HL-60 (cell line): ENCODE measurements around the gene DACH2.

Experiments used
- DNase-seq, 2 experiments: peaks; one replicate each; pipeline ENCODE4 v3.0.0-alpha.2; 2010 to 2020; ENCODE audit warnings: low read depth in 1 of 2, low spot score in 1 of 2
- H3K27ac ChIP-seq: fragments of 250-450 bp; sonication (Bioruptor Pico); replicated peaks from 2 replicates; pipeline ENCODE4 v1.5.1; 2020; ENCODE audit warnings: mild to moderate bottlenecking, moderate library complexity
- H3K27me3 ChIP-seq: fragments of 250-450 bp; sonication (Bioruptor Pico); 2 replicates; pipeline ENCODE4 v1.5.1; 2021; ENCODE audit warnings: mild to moderate bottlenecking, moderate library complexity; ENCODE audit not compliant: insufficient read depth, poor library complexity, severe bottlenecking
- H3K4me3 ChIP-seq: replicated peaks from 2 replicates; pipeline ENCODE4 v1.5.1; 2011; ENCODE audit warnings: mild to moderate bottlenecking, control low read depth, low read length; ENCODE audit not compliant: insufficient read depth
- GABPA ChIP-seq: IDR thresholded peaks from 2 replicates; pipeline ENCODE4 v1.6.1; 2012; ENCODE audit warnings: low read depth
- POLR2AphosphoS5 ChIP-seq: IDR thresholded peaks from 2 replicates; pipeline ENCODE4 v1.6.1; 2012; ENCODE audit warnings: low read depth
- SPI1 ChIP-seq: IDR thresholded peaks from 2 replicates; pipeline ENCODE4 v1.6.1; 2012; ENCODE audit warnings: low read depth, mild to moderate bottlenecking, borderline replicate concordance
- TF ChIP-seq, protein P1 (sequence below): IDR thresholded peaks from 2 replicates; pipeline ENCODE4 v1.6.1; 2012; ENCODE audit warnings: low read depth; ENCODE audit not compliant: insufficient replicate concordance
- TF ChIP-seq, protein P2 (sequence below): IDR thresholded peaks from one replicate; pipeline ENCODE4 v1.5.1; 2011; ENCODE audit warnings: low read length, control low read depth, inconsistent platforms; ENCODE audit not compliant: insufficient read depth

The DACH2 gene

DNA sequence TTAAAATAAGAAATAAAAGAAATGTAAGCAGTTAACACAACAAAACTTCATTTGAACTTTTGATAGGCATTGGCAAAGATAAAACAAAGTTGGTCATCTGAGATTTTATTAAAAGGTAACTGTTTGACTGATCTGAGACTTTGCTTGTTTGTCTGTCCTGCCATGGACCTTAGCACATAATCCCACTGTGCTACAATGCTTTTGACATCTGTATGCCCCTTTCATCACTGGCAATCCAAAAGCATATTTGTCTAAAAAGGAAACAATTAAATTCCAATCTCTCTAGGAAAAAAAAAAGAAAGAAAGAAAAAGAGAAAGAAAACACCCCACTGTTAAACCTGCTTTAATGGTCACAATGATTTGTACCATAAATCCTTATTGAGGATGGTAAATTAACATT, 231.0 kb downstream of the DACH2 start:
- H3K27me3 ChIP-seq, result no peaks in the 10 kb centered on the region
- H3K27ac ChIP-seq, result no peak overlapping the region
- no peak overlapping the region for H3K4me3 ChIP-seq
- TF ChIP-seq GABPA, result no peak
- TF ChIP-seq, protein P1, sequence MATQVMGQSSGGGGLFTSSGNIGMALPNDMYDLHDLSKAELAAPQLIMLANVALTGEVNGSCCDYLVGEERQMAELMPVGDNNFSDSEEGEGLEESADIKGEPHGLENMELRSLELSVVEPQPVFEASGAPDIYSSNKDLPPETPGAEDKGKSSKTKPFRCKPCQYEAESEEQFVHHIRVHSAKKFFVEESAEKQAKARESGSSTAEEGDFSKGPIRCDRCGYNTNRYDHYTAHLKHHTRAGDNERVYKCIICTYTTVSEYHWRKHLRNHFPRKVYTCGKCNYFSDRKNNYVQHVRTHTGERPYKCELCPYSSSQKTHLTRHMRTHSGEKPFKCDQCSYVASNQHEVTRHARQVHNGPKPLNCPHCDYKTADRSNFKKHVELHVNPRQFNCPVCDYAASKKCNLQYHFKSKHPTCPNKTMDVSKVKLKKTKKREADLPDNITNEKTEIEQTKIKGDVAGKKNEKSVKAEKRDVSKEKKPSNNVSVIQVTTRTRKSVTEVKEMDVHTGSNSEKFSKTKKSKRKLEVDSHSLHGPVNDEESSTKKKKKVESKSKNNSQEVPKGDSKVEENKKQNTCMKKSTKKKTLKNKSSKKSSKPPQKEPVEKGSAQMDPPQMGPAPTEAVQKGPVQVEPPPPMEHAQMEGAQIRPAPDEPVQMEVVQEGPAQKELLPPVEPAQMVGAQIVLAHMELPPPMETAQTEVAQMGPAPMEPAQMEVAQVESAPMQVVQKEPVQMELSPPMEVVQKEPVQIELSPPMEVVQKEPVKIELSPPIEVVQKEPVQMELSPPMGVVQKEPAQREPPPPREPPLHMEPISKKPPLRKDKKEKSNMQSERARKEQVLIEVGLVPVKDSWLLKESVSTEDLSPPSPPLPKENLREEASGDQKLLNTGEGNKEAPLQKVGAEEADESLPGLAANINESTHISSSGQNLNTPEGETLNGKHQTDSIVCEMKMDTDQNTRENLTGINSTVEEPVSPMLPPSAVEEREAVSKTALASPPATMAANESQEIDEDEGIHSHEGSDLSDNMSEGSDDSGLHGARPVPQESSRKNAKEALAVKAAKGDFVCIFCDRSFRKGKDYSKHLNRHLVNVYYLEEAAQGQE, result no peak
- no peak for TF ChIP-seq SPI1
- TF ChIP-seq POLR2AphosphoS5, result no peak
- TF ChIP-seq, protein P2, sequence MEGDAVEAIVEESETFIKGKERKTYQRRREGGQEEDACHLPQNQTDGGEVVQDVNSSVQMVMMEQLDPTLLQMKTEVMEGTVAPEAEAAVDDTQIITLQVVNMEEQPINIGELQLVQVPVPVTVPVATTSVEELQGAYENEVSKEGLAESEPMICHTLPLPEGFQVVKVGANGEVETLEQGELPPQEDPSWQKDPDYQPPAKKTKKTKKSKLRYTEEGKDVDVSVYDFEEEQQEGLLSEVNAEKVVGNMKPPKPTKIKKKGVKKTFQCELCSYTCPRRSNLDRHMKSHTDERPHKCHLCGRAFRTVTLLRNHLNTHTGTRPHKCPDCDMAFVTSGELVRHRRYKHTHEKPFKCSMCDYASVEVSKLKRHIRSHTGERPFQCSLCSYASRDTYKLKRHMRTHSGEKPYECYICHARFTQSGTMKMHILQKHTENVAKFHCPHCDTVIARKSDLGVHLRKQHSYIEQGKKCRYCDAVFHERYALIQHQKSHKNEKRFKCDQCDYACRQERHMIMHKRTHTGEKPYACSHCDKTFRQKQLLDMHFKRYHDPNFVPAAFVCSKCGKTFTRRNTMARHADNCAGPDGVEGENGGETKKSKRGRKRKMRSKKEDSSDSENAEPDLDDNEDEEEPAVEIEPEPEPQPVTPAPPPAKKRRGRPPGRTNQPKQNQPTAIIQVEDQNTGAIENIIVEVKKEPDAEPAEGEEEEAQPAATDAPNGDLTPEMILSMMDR, result no peak
- no peak for DNase-seq

DNA sequence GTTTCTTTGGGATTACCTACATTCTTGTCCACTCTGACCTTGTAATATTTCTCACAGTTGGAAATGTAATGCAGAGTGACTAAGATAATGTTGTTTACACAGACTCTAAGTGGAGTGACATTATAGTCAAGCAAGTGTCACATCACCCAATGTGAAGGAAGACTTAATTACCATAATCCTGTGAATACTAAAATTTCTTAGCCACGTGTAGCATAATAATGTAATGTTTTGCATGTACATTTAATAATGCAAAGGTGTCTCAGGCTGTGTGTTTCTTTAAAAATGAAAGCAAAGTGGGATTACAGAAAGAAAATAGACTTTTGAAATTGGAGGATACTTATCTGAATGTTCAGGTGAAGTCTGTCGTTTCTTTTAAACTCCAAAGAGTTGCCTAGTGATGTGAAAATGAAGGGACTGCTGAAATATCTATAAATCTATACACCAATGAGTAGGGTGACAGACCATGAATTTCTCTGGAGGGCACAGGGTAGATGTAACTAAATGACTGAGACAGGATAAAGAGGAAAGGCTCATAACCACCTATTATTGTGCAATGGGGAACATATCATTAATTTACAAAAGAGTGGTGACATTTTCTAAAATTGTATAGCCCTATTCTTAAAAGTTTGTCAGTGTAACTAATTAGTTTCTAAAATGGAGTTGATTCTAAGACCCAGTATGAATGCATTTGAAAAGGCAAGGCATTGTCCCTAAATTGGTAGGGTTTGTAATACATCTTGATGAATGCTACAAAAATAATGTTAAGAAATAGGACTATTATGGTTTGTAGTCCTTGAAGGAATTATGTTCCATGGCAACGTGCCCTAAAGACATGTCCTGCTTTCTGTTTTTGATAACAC, 235.7 kb downstream of the DACH2 start:
- no peak overlapping the region for H3K4me3 ChIP-seq
- TF ChIP-seq, protein P1, result no peak
- TF ChIP-seq GABPA (no peak), SPI1 (no peak), POLR2AphosphoS5 (no peak)
- TF ChIP-seq, protein P2, result no peak
- no peak overlapping the region for H3K27ac ChIP-seq
- no peaks in the 10 kb centered on the region for H3K27me3 ChIP-seq
- no peak for DNase-seq

DNA sequence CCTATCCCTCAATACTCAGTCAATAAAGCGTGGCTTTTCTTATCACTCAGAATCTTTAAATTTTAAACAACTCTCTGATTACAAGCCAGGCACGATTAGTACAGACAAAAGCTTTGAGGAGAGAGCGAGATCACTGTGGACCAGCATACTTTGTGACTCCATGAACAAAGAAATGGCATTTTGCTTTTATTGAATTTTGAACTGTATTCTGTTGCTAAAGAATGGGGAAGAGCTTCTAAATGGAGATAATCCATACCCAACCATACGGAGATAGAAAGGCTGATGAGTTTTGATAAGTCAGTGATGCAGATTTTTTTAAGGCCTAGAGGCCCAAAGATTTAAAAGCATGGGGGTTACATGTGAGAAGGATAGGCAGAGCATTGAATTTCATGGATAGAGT, 259.1 kb downstream of the DACH2 start:
- H3K4me3 ChIP-seq, result no peak overlapping the region
- no peaks in the 10 kb centered on the region for H3K27me3 ChIP-seq
- DNase-seq, result no peak
- H3K27ac ChIP-seq, result no peak overlapping the region
- TF ChIP-seq SPI1, result no peak
- TF ChIP-seq, protein P1, result no peak
- TF ChIP-seq, protein P2, result no peak
- TF ChIP-seq POLR2AphosphoS5, result no peak
- no peak for TF ChIP-seq GABPA
